Measurements from ENCODE around the gene RUNX2. TPM values are rescaled to one million over a fixed set of nuclear protein-coding genes. Genes with fewer than 3 reads are reported as not detected.
A peak's percentile ranks its signal among the peaks of the same experiment; 100 is the strongest.

Gene RUNX2
- total and polyA plus RNA-seq, 10 of the 15 experiments (the other 5 are each of a cell fraction or from before 2014, with no cell fraction given): 0.01 to 0.77 (median 0.15) TPM; not detected in 3

DNA sequence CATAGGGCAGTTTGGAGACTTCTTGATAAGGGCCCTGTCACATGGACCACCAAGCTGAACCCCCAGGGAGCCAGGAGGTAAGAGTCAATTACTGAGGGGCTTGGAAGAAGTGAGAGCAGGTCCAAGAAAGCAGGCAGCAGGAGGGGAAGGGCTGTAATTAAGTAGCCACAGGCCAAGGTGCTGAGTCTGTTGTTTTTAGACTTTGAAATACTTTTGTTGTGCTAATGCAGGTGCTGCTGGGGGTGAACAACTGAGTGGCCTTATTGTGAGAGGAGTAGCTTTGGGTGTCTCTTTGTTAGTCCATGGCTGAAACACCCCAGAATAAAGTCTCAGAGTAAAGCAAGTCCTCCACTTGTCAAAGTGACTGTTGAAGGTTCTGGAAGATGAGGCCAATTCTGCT lies 316.6 kb downstream of the RUNX2 start (continued):
- TF ChIP-seq, protein P1, sequence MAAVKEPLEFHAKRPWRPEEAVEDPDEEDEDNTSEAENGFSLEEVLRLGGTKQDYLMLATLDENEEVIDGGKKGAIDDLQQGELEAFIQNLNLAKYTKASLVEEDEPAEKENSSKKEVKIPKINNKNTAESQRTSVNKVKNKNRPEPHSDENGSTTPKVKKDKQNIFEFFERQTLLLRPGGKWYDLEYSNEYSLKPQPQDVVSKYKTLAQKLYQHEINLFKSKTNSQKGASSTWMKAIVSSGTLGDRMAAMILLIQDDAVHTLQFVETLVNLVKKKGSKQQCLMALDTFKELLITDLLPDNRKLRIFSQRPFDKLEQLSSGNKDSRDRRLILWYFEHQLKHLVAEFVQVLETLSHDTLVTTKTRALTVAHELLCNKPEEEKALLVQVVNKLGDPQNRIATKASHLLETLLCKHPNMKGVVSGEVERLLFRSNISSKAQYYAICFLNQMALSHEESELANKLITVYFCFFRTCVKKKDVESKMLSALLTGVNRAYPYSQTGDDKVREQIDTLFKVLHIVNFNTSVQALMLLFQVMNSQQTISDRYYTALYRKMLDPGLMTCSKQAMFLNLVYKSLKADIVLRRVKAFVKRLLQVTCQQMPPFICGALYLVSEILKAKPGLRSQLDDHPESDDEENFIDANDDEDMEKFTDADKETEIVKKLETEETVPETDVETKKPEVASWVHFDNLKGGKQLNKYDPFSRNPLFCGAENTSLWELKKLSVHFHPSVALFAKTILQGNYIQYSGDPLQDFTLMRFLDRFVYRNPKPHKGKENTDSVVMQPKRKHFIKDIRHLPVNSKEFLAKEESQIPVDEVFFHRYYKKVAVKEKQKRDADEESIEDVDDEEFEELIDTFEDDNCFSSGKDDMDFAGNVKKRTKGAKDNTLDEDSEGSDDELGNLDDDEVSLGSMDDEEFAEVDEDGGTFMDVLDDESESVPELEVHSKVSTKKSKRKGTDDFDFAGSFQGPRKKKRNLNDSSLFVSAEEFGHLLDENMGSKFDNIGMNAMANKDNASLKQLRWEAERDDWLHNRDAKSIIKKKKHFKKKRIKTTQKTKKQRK (IDR thresholded peaks at IDR 0.05; ENCODE audit: low read depth, low read length): no peak
- TF ChIP-seq RELA (IDR thresholded peaks at IDR 0.05; ENCODE audit: borderline replicate concordance, partially characterized antibody) (no peak), WRNIP1 (IDR thresholded peaks at IDR 0.05; ENCODE audit: borderline replicate concordance, low read depth, low read length) (no peak), CEBPB (IDR thresholded peaks at IDR 0.05; ENCODE audit: borderline replicate concordance in 1 of 2, low read depth in 2 of 2, low read length in 2 of 2) (no peak)

DNA sequence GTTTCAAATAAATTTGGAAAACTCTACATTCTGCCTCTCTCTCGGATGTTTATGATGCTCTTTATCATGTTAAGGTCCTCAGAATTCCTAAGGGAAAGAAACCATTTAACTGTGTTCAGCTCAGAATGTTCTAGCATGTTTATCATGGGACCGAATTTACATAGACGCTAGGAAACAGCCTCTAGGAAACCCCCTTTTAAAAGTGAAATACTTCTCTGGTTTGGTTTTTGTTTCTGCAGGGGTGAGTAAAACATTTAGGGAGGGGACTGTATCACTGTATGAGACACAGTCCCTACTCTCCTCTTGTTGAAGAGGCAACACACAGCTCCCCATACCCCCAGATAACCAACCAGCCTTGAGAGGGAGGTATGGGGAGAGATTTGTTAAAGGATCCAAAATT lies 317.2 kb downstream of the RUNX2 start:
- Histone ChIP-seq H3K4me2 (ENCODE audit: control insufficient read depth, insufficient read depth) (no peak overlapping the region), H3K9ac (ENCODE audit: control insufficient read depth, insufficient read depth, low read length) (no peak overlapping the region), H3K4me1 (ENCODE audit: control insufficient read depth, insufficient read depth, low read length) (no peaks in the 10 kb centered on the region), H3K9me3 (replicated peaks; ENCODE audit: control insufficient read depth, insufficient read depth, low read length) (no peaks in the 10 kb centered on the region; the same call in 2 of the 3 replicates), H3K79me2 (ENCODE audit: control insufficient read depth, insufficient read depth, low read length) (no peaks in the 10 kb centered on the region), H3K36me3 (ENCODE audit: control insufficient read depth in 2 of 2, insufficient read depth in 2 of 2, low read length in 1 of 2) (no peaks in the 10 kb centered on the region), H3K4me3 (no peak overlapping the region), H3K27me3 (replicated peaks in 1 of 2; ENCODE audit: control insufficient read depth in 2 of 2, insufficient read depth in 2 of 2, low read length in 1 of 2) (no peaks in the 10 kb centered on the region; a peak in 1 of 4 replicates), H4K20me1 (ENCODE audit: control insufficient read depth, insufficient read depth) (no peaks in the 10 kb centered on the region), H2AFZ (ENCODE audit: control insufficient read depth, low read depth, low read length) (no peak overlapping the region), H3K27ac (ENCODE audit: control insufficient read depth, insufficient read depth) (no peak overlapping the region)
- intact Hi-C loops (cut with micrococcal nuclease; ENCODE audit: unreplicated experiment): no loop called here
- SMC1A ChIA-PET (ENCODE audit: uncharacterized antibody, unreplicated experiment): interaction anchor here (0.6 kb wide), 1 partner anchor 15 kb away, joined by 3 read pairs; no protein-coding TSS in a partner anchor
- 0% methylated on average over 3 of the region's 3 CpGs for WGBS (ENCODE audit: insufficient coverage, insufficient replicate concordance, low lambda C conversion rate, missing lambda C conversion rate)
- ATAC-seq: peak; percentile 74
- TF ChIP-seq POU2F2 (IDR thresholded peaks at IDR 0.05; ENCODE audit: borderline replicate concordance, low read depth, low read length): 0 out of 3 replicates have a peak, but pooled peaks have one; percentile 41
- TF ChIP-seq, protein P2, sequence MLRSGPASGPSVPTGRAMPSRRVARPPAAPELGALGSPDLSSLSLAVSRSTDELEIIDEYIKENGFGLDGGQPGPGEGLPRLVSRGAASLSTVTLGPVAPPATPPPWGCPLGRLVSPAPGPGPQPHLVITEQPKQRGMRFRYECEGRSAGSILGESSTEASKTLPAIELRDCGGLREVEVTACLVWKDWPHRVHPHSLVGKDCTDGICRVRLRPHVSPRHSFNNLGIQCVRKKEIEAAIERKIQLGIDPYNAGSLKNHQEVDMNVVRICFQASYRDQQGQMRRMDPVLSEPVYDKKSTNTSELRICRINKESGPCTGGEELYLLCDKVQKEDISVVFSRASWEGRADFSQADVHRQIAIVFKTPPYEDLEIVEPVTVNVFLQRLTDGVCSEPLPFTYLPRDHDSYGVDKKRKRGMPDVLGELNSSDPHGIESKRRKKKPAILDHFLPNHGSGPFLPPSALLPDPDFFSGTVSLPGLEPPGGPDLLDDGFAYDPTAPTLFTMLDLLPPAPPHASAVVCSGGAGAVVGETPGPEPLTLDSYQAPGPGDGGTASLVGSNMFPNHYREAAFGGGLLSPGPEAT (IDR thresholded peaks at IDR 0.05; ENCODE audit: low read depth): peak; percentile 57; the same call in 1 of the 2 replicates
- no peak for TF ChIP-seq NR2C1 (IDR thresholded peaks at IDR 0.05)
- TF ChIP-seq MYC (IDR thresholded peaks at IDR 0.05; ENCODE audit: insufficient read depth, insufficient read length, insufficient replicate concordance, low read length, severe bottlenecking): no peak
- peak; percentile 49; the same call in 1 of the 2 replicates for TF ChIP-seq ZNF24 (IDR thresholded peaks at IDR 0.05)
- TF ChIP-seq ZNF384 (IDR thresholded peaks at IDR 0.05; ENCODE audit: borderline replicate concordance, low read depth, low read length): no peak
- no peak for TF ChIP-seq EP300 (IDR thresholded peaks at IDR 0.05; ENCODE audit: borderline replicate concordance in 1 of 2, control insufficient read depth in 1 of 2, low read depth in 2 of 2, low read length in 2 of 2)
- TF ChIP-seq, protein P3, sequence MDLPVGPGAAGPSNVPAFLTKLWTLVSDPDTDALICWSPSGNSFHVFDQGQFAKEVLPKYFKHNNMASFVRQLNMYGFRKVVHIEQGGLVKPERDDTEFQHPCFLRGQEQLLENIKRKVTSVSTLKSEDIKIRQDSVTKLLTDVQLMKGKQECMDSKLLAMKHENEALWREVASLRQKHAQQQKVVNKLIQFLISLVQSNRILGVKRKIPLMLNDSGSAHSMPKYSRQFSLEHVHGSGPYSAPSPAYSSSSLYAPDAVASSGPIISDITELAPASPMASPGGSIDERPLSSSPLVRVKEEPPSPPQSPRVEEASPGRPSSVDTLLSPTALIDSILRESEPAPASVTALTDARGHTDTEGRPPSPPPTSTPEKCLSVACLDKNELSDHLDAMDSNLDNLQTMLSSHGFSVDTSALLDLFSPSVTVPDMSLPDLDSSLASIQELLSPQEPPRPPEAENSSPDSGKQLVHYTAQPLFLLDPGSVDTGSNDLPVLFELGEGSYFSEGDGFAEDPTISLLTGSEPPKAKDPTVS (IDR thresholded peaks at IDR 0.05; ENCODE audit: low read depth, low read length): peak; percentile 82; the same call in 1 of the 2 replicates
- in situ Hi-C loops (cut with MboI): no loop called here
- FAIRE-seq: peak; percentile 74
- BruUV-seq (replicated peaks): no TSS peak
- CTCF ChIA-PET: interaction anchor here (1.1 kb wide), 1 partner anchor 69 kb away, joined by 4 read pairs; no protein-coding TSS in a partner anchor
- DNase-seq (ENCODE audit: low read depth, low spot score): no peak
- POLR2A ChIA-PET: no interaction called here
- RAD21 ChIA-PET (ENCODE audit: unreplicated experiment): no interaction called here
